Dedifferentiated amniotic fluid mesenchymal stem cell (primary cell): ENCODE data around the gene DDX56.
"Not testable (repeated sequence)": the region's sequence is repeated elsewhere in the genome, so short reads cannot be mapped to it uniquely, and the experiment has no call there.

Experiments
- DNase-seq: peaks from one replicate; pipeline ENCODE4 v3.0.0-alpha.2; 2016; ENCODE audit errors: extremely low spot score

The DDX56 gene

GRCh38 chr7:44563171-44563679 lies 10.5 kb downstream of the DDX56 start:
- no peak for DNase-seq

- not testable (repeated sequence) for DNase-seq
Measured at GRCh38 chr7:44562622-44562962, 11.1 kb downstream of the DDX56 start.

GRCh38 chr7:44561962-44562621 lies 11.6 kb downstream of the DDX56 start:
- peak; percentile 16 for DNase-seq

GRCh38 chr7:44561481-44561880 lies 12.2 kb downstream of the DDX56 start:
- DNase-seq = no peak

- DNase-seq = no peak
Measured at GRCh38 chr7:44559485-44559884, 14.2 kb downstream of the DDX56 start.

- DNase-seq = no peak
Measured at GRCh38 chr7:44557485-44557884, 16.2 kb downstream of the DDX56 start.

GRCh38 chr7:44555350-44555749 lies 18.4 kb downstream of the DDX56 start:
- DNase-seq = no peak

GRCh38 chr7:44552473-44553005 lies 21.2 kb downstream of the DDX56 start:
- not testable (repeated sequence) for DNase-seq

GRCh38 chr7:44549457-44549856 lies 24.3 kb downstream of the DDX56 start:
- no peak for DNase-seq

GRCh38 chr7:44548893-44549292 lies 24.8 kb downstream of the DDX56 start:
- DNase-seq = no peak

GRCh38 chr7:44547536-44548231 lies 26.0 kb downstream of the DDX56 start:
- DNase-seq = no peak

GRCh38 chr7:44541876-44542610 lies 31.7 kb downstream of the DDX56 start:
- DNase-seq = no peak

GRCh38 chr7:44541028-44541869 lies 32.5 kb downstream of the DDX56 start, which contains the start of gene NPC1L1:
NPC1L1 (minus strand) TSS chr7:44541330; CDS start chr7:44541259, 71 bp downstream.
- DNase-seq = no peak

GRCh38 chr7:44540592-44541027 lies 33.1 kb downstream of the DDX56 start:
- no peak for DNase-seq

GRCh38 chr7:44539669-44540506 lies 33.8 kb downstream of the DDX56 start:
- DNase-seq = no peak

- no peak for DNase-seq
Measured at GRCh38 chr7:44538798-44539668, 34.7 kb downstream of the DDX56 start.

- DNase-seq = no peak
Measured at GRCh38 chr7:44538093-44538797, 35.5 kb downstream of the DDX56 start.

- no peak for DNase-seq
Measured at GRCh38 chr7:44537442-44537841, 36.3 kb downstream of the DDX56 start.

GRCh38 chr7:44536090-44536489 lies 37.6 kb downstream of the DDX56 start:
- no peak for DNase-seq
